LNCaP clone FGC (cell line): ENCODE results near the gene TDRD7.
"Not testable (repeated sequence)": the region's sequence is repeated elsewhere in the genome, so short reads cannot be mapped to it uniquely, and the experiment has no call there.

Experiments
- DNase-seq: peaks from one replicate; pipeline ENCODE4 v3.0.0-alpha.2; 2011; ENCODE audit warnings: low read depth
- H3K4me3 ChIP-seq: 2 replicates; pipeline ENCODE4 v1.5.1; 2011; ENCODE audit warnings: mild to moderate bottlenecking, low read depth, low read length, control low read depth
- CTCF ChIP-seq: IDR thresholded peaks from 2 replicates; pipeline ENCODE4 v1.5.1; 2012; ENCODE audit warnings: mild to moderate bottlenecking; ENCODE audit not compliant: control insufficient read depth, insufficient read depth; ENCODE audit errors: extremely low read depth

TDRD7 gene

GRCh38 chr9:97487107-97487506 lies 75.2 kb downstream of the TDRD7 start:
- H3K4me3 ChIP-seq, result no peak overlapping the region
- DNase-seq, result no peak
- TF ChIP-seq CTCF, result peak; percentile 37

GRCh38 chr9:97487861-97488260 lies 76.0 kb downstream of the TDRD7 start:
- no peak for TF ChIP-seq CTCF
- no peak for DNase-seq

GRCh38 chr9:97491216-97491999 lies 79.5 kb downstream of the TDRD7 start:
- no peak for DNase-seq
- TF ChIP-seq CTCF, result no peak
- no peak overlapping the region for H3K4me3 ChIP-seq

More at GRCh38 chr9:97487861-97488260, 76.0 kb downstream of the TDRD7 start:
- H3K4me3 ChIP-seq, result no peak overlapping the region

- not testable (repeated sequence) for DNase-seq, H3K4me3 ChIP-seq
These were observed 85.9 kb downstream of the TDRD7 start for GRCh38 chr9:97497558-97498375.

GRCh38 chr9:97498846-97499245 lies 87.0 kb downstream of the TDRD7 start:
- DNase-seq, H3K4me3 ChIP-seq: not testable (repeated sequence)

- no peak for DNase-seq
- H3K4me3 ChIP-seq, result no peak overlapping the region
- no peak for TF ChIP-seq CTCF
These were observed 88.4 kb downstream of the TDRD7 start for GRCh38 chr9:97500263-97500662.

GRCh38 chr9:97500765-97501176 lies 88.9 kb downstream of the TDRD7 start:
- no peak for DNase-seq
- no peak for TF ChIP-seq CTCF
- H3K4me3 ChIP-seq, result peak overlapping the region; percentile 41
